GM18502 (cell line): ENCODE measurements around the gene ZXDC.

Experiments used
- ATAC-seq: cut with Tn5 transposase; IDR thresholded peaks from one replicate; pipeline ENCODE4 v1.9.1; 2021; ENCODE audit warnings: mild to moderate bottlenecking; ENCODE audit not compliant: unreplicated experiment, poor library complexity

ZXDC gene

GRCh38 chr3:126421573-126422119 is 54.0 kb downstream of the ZXDC start:
- no peak for ATAC-seq

- no peak for ATAC-seq
These were observed 55.6 kb downstream of the ZXDC start for GRCh38 chr3:126419886-126420786.

GRCh38 chr3:126419151-126419703 is 56.5 kb downstream of the ZXDC start:
- no peak for ATAC-seq

GRCh38 chr3:126418661-126419131 is 57.0 kb downstream of the ZXDC start:
- ATAC-seq = no peak

GRCh38 chr3:126417981-126418530 is 57.6 kb downstream of the ZXDC start:
- no peak for ATAC-seq

GRCh38 chr3:126417515-126417914 is 58.2 kb downstream of the ZXDC start:
- no peak for ATAC-seq

- ATAC-seq = no peak
These were observed 58.7 kb downstream of the ZXDC start for GRCh38 chr3:126416943-126417342.

GRCh38 chr3:126415661-126416591 is 59.8 kb downstream of the ZXDC start:
- no peak for ATAC-seq

- ATAC-seq = no peak
These were observed 60.6 kb downstream of the ZXDC start for GRCh38 chr3:126414961-126415660.

- no peak for ATAC-seq
These were observed 61.3 kb downstream of the ZXDC start for GRCh38 chr3:126414406-126414805.

- ATAC-seq = no peak
These were observed 62.0 kb downstream of the ZXDC start for GRCh38 chr3:126413693-126414080.

- no peak for ATAC-seq
These were observed 62.6 kb downstream of the ZXDC start for GRCh38 chr3:126412841-126413692.

- no peak for ATAC-seq
These were observed 67.6 kb downstream of the ZXDC start for GRCh38 chr3:126408099-126408498.

GRCh38 chr3:126407412-126408044 is 68.2 kb downstream of the ZXDC start:
- ATAC-seq = no peak

- no peak for ATAC-seq
These were observed 69.0 kb downstream of the ZXDC start for GRCh38 chr3:126406389-126407296.

- no peak for ATAC-seq
These were observed 72.9 kb downstream of the ZXDC start for GRCh38 chr3:126402666-126403302.

GRCh38 chr3:126402178-126402577 is 73.5 kb downstream of the ZXDC start:
- no peak for ATAC-seq
